Measurements from ENCODE around the gene LPO.

Gene LPO

DNA sequence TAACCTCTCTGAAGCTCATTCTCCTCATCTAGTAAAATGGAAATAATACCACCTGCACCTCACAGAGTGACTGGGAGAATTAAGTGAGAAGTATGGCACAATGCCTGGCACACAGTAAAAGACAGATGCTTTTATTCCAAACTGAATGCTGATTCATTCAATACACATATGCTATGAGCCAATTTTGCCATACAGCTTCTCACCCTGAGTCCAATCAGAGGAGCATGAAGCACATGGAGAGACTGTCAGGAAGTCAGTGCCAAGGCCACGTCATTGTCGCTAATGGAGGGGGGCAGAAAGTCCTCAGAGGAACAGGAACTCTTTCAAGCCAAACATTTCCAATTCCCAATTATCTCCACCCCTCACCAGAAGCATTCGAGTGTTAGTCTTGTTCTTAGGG is 30.9 kb upstream of the LPO start:
- no peaks in the 10 kb centered on the region for H3K4me1 ChIP-seq (ENCODE audit: control insufficient read depth, insufficient read depth, low read length)
- no peaks in the 10 kb centered on the region for H3K9me3 ChIP-seq (ENCODE audit: control insufficient read depth, low read length)
- no peaks in the 10 kb centered on the region for H3K27me3 ChIP-seq (ENCODE audit: control insufficient read depth, insufficient read depth, low read length)
- H3K9ac ChIP-seq (ENCODE audit: low read length), result no peak overlapping the region
- no peak overlapping the region for H3K4me3 ChIP-seq (ENCODE audit: low read length)
- peaks cover 3% of the 10 kb centered on the region for H3K36me3 ChIP-seq (ENCODE audit: control insufficient read depth, insufficient read depth, low read length)

DNA sequence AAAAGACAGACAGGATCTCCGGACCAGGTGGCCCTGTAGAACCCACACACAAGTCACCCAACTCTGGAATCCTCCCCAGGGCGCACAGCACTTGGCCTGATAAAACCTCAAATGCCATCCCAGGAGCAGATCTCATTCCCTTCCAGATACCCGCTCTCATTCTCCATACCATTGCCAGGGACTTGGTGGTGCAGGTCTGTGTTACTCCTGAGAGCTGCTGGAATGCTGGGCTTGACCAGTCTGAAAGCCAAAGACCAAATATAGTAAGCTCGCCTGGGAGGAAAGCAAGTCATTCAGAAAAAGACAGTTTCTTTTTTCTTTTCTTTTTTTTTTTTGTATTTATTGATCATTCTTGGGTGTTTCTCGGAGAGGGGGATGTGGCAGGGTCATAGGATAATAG is 30.0 kb upstream of the LPO start:
- no peaks in the 10 kb centered on the region for H3K4me1 ChIP-seq (ENCODE audit: control insufficient read depth, insufficient read depth, low read length)
- H3K4me3 ChIP-seq (ENCODE audit: low read length), result no peak overlapping the region
- peaks cover 3% of the 10 kb centered on the region for H3K36me3 ChIP-seq (ENCODE audit: control insufficient read depth, insufficient read depth, low read length)
- no peaks in the 10 kb centered on the region for H3K9me3 ChIP-seq (ENCODE audit: control insufficient read depth, low read length)
- no peaks in the 10 kb centered on the region for H3K27me3 ChIP-seq (ENCODE audit: control insufficient read depth, insufficient read depth, low read length)
- no peak overlapping the region for H3K9ac ChIP-seq (ENCODE audit: low read length)

DNA sequence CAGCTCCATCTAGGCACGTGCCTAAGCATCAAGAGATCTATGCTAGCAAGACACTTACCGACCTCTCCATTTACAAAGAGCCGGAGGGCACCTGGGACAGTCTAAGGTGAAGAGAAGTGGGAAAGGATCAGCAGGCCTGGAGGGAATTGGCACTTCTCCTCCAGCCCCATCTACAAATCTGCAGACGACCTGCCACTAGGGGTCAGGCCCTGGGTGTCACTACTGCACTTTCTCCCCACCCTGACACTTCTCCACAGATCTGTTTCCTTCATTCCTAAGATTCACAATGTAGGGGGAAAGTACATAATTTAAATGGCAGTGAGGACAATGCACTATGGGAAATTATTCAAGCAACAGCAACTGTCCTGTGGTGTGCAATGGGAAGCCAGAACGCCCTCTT is 27.5 kb upstream of the LPO start:
- Histone ChIP-seq H3K4me1 (ENCODE audit: control insufficient read depth, insufficient read depth, low read length) (no peaks in the 10 kb centered on the region), H3K9ac (ENCODE audit: low read length) (no peak overlapping the region), H3K27me3 (ENCODE audit: control insufficient read depth, insufficient read depth, low read length) (no peaks in the 10 kb centered on the region), H3K36me3 (ENCODE audit: control insufficient read depth, insufficient read depth, low read length) (peaks cover 3% of the 10 kb centered on the region), H3K4me3 (ENCODE audit: low read length) (no peak overlapping the region), H3K9me3 (ENCODE audit: control insufficient read depth, low read length) (no peaks in the 10 kb centered on the region)

DNA sequence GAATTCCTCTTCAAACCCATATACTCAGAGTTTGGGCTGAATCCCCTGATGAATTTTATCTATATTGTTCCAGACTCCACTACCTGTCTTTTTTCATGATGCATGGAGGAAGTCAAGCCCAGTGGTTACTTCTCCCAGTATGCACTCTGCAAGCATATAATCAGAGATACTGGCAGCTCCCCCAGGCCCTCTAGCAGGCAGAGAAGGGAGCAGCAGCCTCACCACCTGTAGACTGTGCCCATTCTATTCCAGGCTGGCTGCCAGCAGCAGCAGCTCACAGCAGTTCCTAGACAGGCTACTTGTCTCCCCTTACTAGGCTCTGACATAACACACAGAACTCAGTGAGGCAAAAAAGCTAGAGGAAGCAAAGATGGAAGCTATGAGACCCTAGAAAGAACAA is 22.7 kb upstream of the LPO start:
- no peaks in the 10 kb centered on the region for H3K36me3 ChIP-seq (ENCODE audit: control insufficient read depth, insufficient read depth, low read length)
- no peaks in the 10 kb centered on the region for H3K27me3 ChIP-seq (ENCODE audit: control insufficient read depth, insufficient read depth, low read length)
- H3K4me3 ChIP-seq (ENCODE audit: low read length), result no peak overlapping the region
- H3K9me3 ChIP-seq (ENCODE audit: control insufficient read depth, low read length), result no peaks in the 10 kb centered on the region
- peaks cover 7% of the 10 kb centered on the region for H3K4me1 ChIP-seq (ENCODE audit: control insufficient read depth, insufficient read depth, low read length)
- H3K9ac ChIP-seq (ENCODE audit: low read length), result no peak overlapping the region

DNA sequence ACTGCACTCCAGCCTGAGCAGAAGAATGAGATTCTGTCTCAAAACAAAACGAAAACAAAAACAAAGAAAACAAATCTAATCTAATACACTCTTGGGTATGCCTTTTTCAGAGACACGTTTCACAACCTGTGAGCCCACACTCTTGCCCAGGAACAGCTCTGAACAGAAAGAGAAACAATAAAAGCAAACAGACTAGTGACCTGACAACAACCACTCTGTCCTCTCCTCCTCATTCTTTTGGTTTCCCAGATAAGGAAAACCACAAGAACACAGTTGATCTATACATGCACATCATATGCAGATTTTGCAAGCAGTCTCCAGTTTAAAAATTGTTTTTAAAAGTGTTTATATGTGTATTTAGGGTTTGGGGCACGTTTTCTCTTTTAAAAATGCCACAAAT is 20.6 kb upstream of the LPO start:
- H3K4me1 ChIP-seq (ENCODE audit: control insufficient read depth, insufficient read depth, low read length), result peaks cover 7% of the 10 kb centered on the region
- no peaks in the 10 kb centered on the region for H3K27me3 ChIP-seq (ENCODE audit: control insufficient read depth, insufficient read depth, low read length)
- H3K4me3 ChIP-seq (ENCODE audit: low read length), result no peak overlapping the region
- no peaks in the 10 kb centered on the region for H3K9me3 ChIP-seq (ENCODE audit: control insufficient read depth, low read length)
- H3K36me3 ChIP-seq (ENCODE audit: control insufficient read depth, insufficient read depth, low read length), result no peaks in the 10 kb centered on the region
- no peak overlapping the region for H3K9ac ChIP-seq (ENCODE audit: low read length)

DNA sequence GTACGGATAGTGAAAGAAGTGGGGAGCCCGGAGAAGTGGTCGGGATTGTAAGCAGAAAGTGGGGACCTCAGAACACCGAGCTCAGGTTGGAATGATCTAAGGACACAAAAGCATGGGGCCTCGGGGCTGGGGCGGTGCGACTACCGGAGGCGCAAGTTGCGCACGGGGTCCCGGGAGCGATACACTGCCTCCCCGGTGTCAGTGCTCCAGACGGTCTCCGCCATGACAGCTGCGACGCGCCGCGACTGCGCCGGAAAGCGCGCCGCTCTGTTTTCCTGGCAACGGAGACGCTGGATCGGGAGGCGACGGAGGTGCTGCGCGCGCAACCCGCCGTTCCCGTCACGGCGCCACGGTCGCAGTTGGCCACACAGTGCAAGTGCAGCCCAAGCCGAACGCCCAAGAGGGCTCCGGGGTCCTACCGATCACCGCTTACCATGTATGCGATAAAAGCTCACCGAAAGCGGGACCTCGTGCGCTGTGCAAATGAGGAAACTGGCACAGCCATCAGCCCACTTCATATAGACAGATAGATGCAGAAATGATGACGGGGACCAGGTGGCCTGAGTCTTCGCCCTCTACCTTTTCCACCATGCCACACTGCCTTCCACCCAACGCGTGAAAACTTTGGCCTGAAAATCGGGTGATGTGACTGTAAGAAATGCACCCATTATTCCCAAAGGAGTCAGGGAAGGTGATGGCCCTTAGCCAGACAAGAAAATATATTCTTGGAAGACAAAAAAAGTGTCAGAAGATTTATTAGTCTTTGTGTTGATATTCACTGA is 19.2 kb upstream of the LPO start, which contains the start of gene MKS1:
MKS1 (minus strand) TSS at position 249 of the 782 bp plus-strand sequence; CDS start at position 224, 25 bp downstream.
- Histone ChIP-seq H3K9me3 (ENCODE audit: control insufficient read depth, low read length) (no peaks in the 10 kb centered on the region), H3K36me3 (ENCODE audit: control insufficient read depth, insufficient read depth, low read length) (no peaks in the 10 kb centered on the region), H3K9ac (ENCODE audit: low read length) (peak within 1 kb of the TSS; percentile 70), H3K4me3 (ENCODE audit: low read length) (peak within 1 kb of the TSS; percentile 83), H3K4me1 (ENCODE audit: control insufficient read depth, insufficient read depth, low read length) (peaks cover 7% of the 10 kb centered on the region), H3K27me3 (ENCODE audit: control insufficient read depth, insufficient read depth, low read length) (no peaks in the 10 kb centered on the region)

DNA sequence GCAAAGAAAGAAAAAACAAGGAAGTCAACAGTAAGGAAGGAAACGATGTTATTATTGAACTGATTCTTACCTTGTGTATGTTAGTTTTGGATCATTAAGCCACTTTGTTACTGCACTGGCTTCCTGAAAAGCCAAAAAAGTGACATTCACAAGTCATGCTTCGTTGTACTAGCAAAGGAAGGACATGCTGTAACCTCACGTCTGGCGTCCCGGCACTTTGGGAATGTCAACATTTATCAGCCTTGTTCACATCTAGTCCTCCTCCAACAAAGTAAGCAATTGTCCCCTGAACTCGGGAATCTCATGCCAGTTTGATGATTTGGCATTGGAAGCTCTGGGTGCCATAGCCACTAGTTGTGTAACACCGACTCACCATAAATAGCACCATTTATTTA is 18.6 kb upstream of the LPO start:
- no peaks in the 10 kb centered on the region for H3K9me3 ChIP-seq (ENCODE audit: control insufficient read depth, low read length)
- no peaks in the 10 kb centered on the region for H3K27me3 ChIP-seq (ENCODE audit: control insufficient read depth, insufficient read depth, low read length)
- peak overlapping the region; percentile 83 for H3K4me3 ChIP-seq (ENCODE audit: low read length)
- peaks cover 7% of the 10 kb centered on the region for H3K4me1 ChIP-seq (ENCODE audit: control insufficient read depth, insufficient read depth, low read length)
- peak overlapping the region; percentile 29 for H3K9ac ChIP-seq (ENCODE audit: low read length)
- H3K36me3 ChIP-seq (ENCODE audit: control insufficient read depth, insufficient read depth, low read length), result no peaks in the 10 kb centered on the region

DNA sequence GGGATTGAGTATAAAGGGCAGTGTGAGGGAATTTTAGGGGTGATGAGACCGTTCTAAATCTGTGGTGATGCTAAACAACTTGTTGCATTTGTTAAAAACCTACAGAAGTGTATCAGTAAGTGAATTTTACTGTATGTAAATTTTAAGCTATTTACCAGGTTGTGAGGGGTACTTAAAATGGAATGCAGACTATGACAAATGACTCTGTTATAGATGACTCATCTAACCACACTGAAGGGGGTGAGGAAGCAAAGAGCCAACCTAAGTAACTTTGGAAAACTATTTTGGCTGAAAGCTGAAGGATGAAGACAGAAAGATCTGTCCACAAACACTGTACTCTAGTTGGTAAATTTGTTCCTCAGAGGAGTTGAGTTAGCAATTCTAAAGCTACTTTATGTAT is 14.1 kb upstream of the LPO start:
- H3K9ac ChIP-seq (ENCODE audit: low read length), result no peak overlapping the region
- H3K4me3 ChIP-seq (ENCODE audit: low read length), result no peak overlapping the region
- no peaks in the 10 kb centered on the region for H3K36me3 ChIP-seq (ENCODE audit: control insufficient read depth, insufficient read depth, low read length)
- no peaks in the 10 kb centered on the region for H3K9me3 ChIP-seq (ENCODE audit: control insufficient read depth, low read length)
- peaks cover 7% of the 10 kb centered on the region for H3K4me1 ChIP-seq (ENCODE audit: control insufficient read depth, insufficient read depth, low read length)
- peaks cover 7% of the 10 kb centered on the region for H3K27me3 ChIP-seq (ENCODE audit: control insufficient read depth, insufficient read depth, low read length)

DNA sequence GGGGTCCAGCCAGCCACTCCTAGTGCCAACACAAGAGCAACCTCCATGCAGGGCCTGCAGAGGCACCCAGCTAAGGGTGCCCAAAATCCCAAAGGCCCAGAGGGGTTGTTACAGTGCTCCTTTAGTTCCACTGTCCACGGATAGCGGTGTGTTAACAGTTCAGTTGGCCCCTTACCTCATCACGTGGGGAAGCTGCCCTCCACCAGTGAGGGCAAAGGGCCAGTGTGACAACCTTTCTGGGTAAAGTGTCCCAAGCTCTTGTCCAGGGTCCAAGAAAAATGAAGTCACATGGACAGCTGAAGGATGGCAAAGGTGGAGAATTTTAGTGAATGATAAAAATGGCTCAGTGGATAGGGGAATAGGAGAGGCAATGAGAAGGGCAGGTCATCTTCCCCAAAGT is 10.7 kb upstream of the LPO start:
- peaks cover 12% of the 10 kb centered on the region for H3K27me3 ChIP-seq (ENCODE audit: control insufficient read depth, insufficient read depth, low read length)

DNA sequence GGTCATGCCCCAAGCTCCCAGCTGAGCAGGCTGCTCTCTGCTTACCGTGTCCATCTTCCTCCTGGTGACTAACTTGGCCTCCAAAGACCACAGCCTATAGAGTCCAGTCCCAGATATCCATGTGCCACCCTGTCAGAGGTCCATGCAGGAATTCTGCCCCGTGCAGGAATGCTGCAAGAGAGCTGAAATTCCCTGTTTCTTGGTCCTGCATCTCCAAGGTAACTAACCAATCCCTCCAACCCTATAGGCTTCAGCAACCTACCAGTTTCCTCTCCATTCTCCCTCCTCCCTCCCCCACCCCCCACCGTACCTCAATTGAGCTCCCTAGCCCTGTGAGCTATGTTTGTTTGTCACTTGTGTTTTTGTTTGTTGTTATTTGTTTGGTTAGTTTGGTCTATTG is 9.7 kb upstream of the LPO start:
- no peaks in the 10 kb centered on the region for H3K9me3 ChIP-seq (ENCODE audit: control insufficient read depth, low read length)
- H3K27me3 ChIP-seq (ENCODE audit: control insufficient read depth, insufficient read depth, low read length), result peaks cover 15% of the 10 kb centered on the region
- no peak overlapping the region for H3K4me3 ChIP-seq (ENCODE audit: low read length)
- no peaks in the 10 kb centered on the region for H3K4me1 ChIP-seq (ENCODE audit: control insufficient read depth, insufficient read depth, low read length)
- H3K9ac ChIP-seq (ENCODE audit: low read length), result no peak overlapping the region
- H3K36me3 ChIP-seq (ENCODE audit: control insufficient read depth, insufficient read depth, low read length), result no peaks in the 10 kb centered on the region

More for the DNA sequence above, 10.7 kb upstream of the LPO start:
- H3K4me1 ChIP-seq (ENCODE audit: control insufficient read depth, insufficient read depth, low read length), result no peaks in the 10 kb centered on the region
- H3K36me3 ChIP-seq (ENCODE audit: control insufficient read depth, insufficient read depth, low read length), result no peaks in the 10 kb centered on the region
- no peak overlapping the region for H3K4me3 ChIP-seq (ENCODE audit: low read length)
- no peaks in the 10 kb centered on the region for H3K9me3 ChIP-seq (ENCODE audit: control insufficient read depth, low read length)
- H3K9ac ChIP-seq (ENCODE audit: low read length), result no peak overlapping the region

DNA sequence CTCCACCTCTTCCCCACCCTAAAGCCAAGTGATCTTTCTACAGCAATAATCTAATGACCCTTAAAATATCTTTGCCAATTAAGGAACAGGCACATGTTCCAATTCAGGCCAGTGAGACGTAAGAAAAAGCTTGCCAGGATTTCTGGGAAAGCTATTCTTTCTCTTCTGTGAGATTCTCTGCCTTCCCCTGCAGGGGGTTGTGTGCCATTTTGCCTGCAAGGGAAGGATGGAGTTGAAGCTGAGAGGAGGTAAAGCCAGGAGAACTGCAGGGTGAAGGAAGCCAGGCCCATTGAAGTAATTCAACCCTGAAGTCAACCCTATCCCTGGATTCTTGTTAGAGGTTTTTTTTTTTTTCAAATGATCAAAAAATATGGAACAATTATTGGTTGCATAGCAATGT is 9.0 kb upstream of the LPO start:
- H3K9ac ChIP-seq (ENCODE audit: low read length), result no peak overlapping the region
- no peaks in the 10 kb centered on the region for H3K4me1 ChIP-seq (ENCODE audit: control insufficient read depth, insufficient read depth, low read length)
- H3K27me3 ChIP-seq (ENCODE audit: control insufficient read depth, insufficient read depth, low read length), result peaks cover 15% of the 10 kb centered on the region

DNA sequence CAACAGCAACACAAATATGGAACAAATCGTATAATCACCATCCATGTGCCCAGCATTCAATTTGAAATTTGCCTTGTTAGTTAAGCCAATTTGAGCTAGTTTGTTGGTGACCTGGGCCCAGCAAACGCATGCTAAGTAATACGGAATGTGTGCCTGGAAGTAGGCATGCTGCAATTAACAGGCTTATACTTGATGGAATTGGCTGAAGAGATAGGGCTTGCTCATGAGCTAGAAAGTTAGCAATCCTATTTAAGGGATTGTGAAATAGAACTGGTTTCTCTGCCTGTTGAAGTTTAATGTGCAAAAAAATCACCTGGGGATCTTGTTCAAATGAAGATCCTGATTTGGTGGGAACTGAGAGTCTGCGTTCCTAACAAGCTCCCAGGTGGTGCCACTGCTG is 8.5 kb upstream of the LPO start:
- Histone ChIP-seq H3K4me3 (ENCODE audit: low read length) (no peak overlapping the region), H3K36me3 (ENCODE audit: control insufficient read depth, insufficient read depth, low read length) (no peaks in the 10 kb centered on the region), H3K4me1 (ENCODE audit: control insufficient read depth, insufficient read depth, low read length) (no peaks in the 10 kb centered on the region), H3K27me3 (ENCODE audit: control insufficient read depth, insufficient read depth, low read length) (peaks cover 15% of the 10 kb centered on the region), H3K9me3 (ENCODE audit: control insufficient read depth, low read length) (no peaks in the 10 kb centered on the region), H3K9ac (ENCODE audit: low read length) (no peak overlapping the region)

More for the DNA sequence above, 9.0 kb upstream of the LPO start:
- Histone ChIP-seq H3K4me3 (ENCODE audit: low read length) (no peak overlapping the region), H3K9me3 (ENCODE audit: control insufficient read depth, low read length) (no peaks in the 10 kb centered on the region), H3K36me3 (ENCODE audit: control insufficient read depth, insufficient read depth, low read length) (no peaks in the 10 kb centered on the region)

DNA sequence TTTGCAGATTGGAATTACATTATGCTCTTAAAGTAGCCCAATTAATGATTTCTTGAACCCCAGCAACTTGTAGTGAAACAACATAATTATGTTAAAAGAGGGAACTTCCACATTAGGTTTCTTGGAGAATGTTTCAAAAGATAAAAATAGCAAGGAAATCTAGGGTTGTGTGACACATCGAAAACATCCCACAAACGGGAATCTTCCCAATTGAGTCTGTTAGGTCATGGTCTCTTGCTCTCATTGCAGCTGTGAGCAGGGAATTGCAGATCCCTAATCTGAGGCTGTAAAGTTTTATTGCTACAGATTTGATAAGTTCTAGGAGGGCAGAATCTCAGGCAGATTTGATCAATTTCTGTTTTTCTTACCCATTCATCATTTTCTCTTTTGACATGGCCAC is 6.7 kb upstream of the LPO start:
- no peak overlapping the region for H3K4me3 ChIP-seq (ENCODE audit: low read length)
- H3K9me3 ChIP-seq (ENCODE audit: control insufficient read depth, low read length), result no peaks in the 10 kb centered on the region
- no peaks in the 10 kb centered on the region for H3K4me1 ChIP-seq (ENCODE audit: control insufficient read depth, insufficient read depth, low read length)
- no peaks in the 10 kb centered on the region for H3K36me3 ChIP-seq (ENCODE audit: control insufficient read depth, insufficient read depth, low read length)
- no peak overlapping the region for H3K9ac ChIP-seq (ENCODE audit: low read length)
- peaks cover 18% of the 10 kb centered on the region for H3K27me3 ChIP-seq (ENCODE audit: control insufficient read depth, insufficient read depth, low read length)

Data from mucosa of stomach (tissue), 1 donor.